ENCODE results near the gene ZGRF1. TPM values are rescaled to one million over a fixed set of nuclear protein-coding genes. Genes with fewer than 3 reads are reported as not detected.

The ZGRF1 gene
- total RNA-seq, 1 experiment from 2014 or later: 21.4 TPM

GRCh38 chr4:112502871-112503270 is 133.8 kb downstream of the ZGRF1 start:
- Histone ChIP-seq H3K36me3 (ENCODE audit: control insufficient read depth in 1 of 2, insufficient read depth in 2 of 2, low read length in 2 of 2) (no peaks in the 10 kb centered on the region), H2AFZ (ENCODE audit: low read depth, low read length, poor library complexity, severe bottlenecking) (no peak overlapping the region), H3K9ac (ENCODE audit: low read length) (no peak overlapping the region), H3K4me3 (replicated peaks in 1 of 2; ENCODE audit: low read depth in 1 of 2, low read length in 2 of 2) (no peak overlapping the region), H3K79me2 (ENCODE audit: insufficient read depth, low read length) (no peaks in the 10 kb centered on the region), H4K20me1 (ENCODE audit: insufficient read depth) (no peaks in the 10 kb centered on the region), H3K4me2 (ENCODE audit: low read length) (no peak overlapping the region), H3K27ac (ENCODE audit: low read depth, low read length) (no peak overlapping the region), H3K4me1 (ENCODE audit: control insufficient read depth in 1 of 2, insufficient read depth in 2 of 2, low read length in 2 of 2) (no peaks in the 10 kb centered on the region), H3K9me3 (ENCODE audit: control insufficient read depth in 1 of 2, insufficient read depth in 1 of 2, low read depth in 1 of 2, low read length in 2 of 2) (no peaks in the 10 kb centered on the region), H3K9me2 (ENCODE audit: insufficient read depth) (no peaks in the 10 kb centered on the region), H3K27me3 (ENCODE audit: insufficient read depth, low read length) (no peaks in the 10 kb centered on the region)
- POLR2A ChIA-PET: no interaction called here
- ATAC-seq (no peak), DNase-seq (ENCODE audit: low read depth, low spot score) (no peak)
- RAD21 ChIA-PET (ENCODE audit: low non-redundant PET in 1 of 2, low total read pairs in 2 of 2, uncharacterized antibody in 2 of 2, unreplicated experiment in 2 of 2): no interaction called here
- no peak for TF ChIP-seq ELF1 (IDR thresholded peaks at IDR 0.05; ENCODE audit: borderline replicate concordance, low read depth)
- no peak for TF ChIP-seq CBX3 (IDR thresholded peaks at IDR 0.05; ENCODE audit: low read depth)
- TF ChIP-seq SIN3A (IDR thresholded peaks at IDR 0.05; ENCODE audit: low read depth): no peak
- no peak for TF ChIP-seq EZH2 (IDR thresholded peaks at IDR 0.05)
- TF ChIP-seq EGR1 (IDR thresholded peaks at IDR 0.05; ENCODE audit: low read depth): no peak
- TF ChIP-seq POLR2A (IDR thresholded peaks at IDR 0.05; ENCODE audit: borderline replicate concordance, extremely low read depth, insufficient read depth, insufficient read length): no peak
- no peak for TF ChIP-seq CEBPB (IDR thresholded peaks at IDR 0.05; ENCODE audit: low read depth)
- TF ChIP-seq ZNF274 (IDR thresholded peaks at IDR 0.05; ENCODE audit: low read depth, low read length): no peak
- no peak for TF ChIP-seq ZFX (IDR thresholded peaks at IDR 0.05)
- no peak for TF ChIP-seq SP1 (IDR thresholded peaks at IDR 0.05; ENCODE audit: low read depth)
- TF ChIP-seq TCF7L2 (IDR thresholded peaks at IDR 0.05; ENCODE audit: borderline replicate concordance, extremely low read depth, insufficient read depth, insufficient read length): no peak
- no peak for TF ChIP-seq FOSL1 (IDR thresholded peaks at IDR 0.05; ENCODE audit: low read depth)
- TF ChIP-seq RAD21 (IDR thresholded peaks at IDR 0.05; ENCODE audit: low read depth): no peak
- no TSS peak for BruUV-seq (replicated peaks)
- intact Hi-C loops (cut with micrococcal nuclease): no loop called here
- CTCF ChIA-PET: no interaction called here

- H3K9me2 ChIP-seq (ENCODE audit: insufficient read depth): no peaks in the 10 kb centered on the region
- H4K20me1 ChIP-seq (ENCODE audit: insufficient read depth): no peaks in the 10 kb centered on the region
- H3K9me3 ChIP-seq (ENCODE audit: control insufficient read depth in 1 of 2, insufficient read depth in 1 of 2, low read depth in 1 of 2, low read length in 2 of 2): no peaks in the 10 kb centered on the region
- DNase-seq (ENCODE audit: low read depth, low spot score) (no peak), ATAC-seq (no peak)
- H3K27ac ChIP-seq (ENCODE audit: low read depth, low read length): no peak overlapping the region
- H3K9ac ChIP-seq (ENCODE audit: low read length): no peak overlapping the region
- no peak overlapping the region for H3K4me2 ChIP-seq (ENCODE audit: low read length)
- H3K79me2 ChIP-seq (ENCODE audit: insufficient read depth, low read length): no peaks in the 10 kb centered on the region
- no peak overlapping the region for H2AFZ ChIP-seq (ENCODE audit: low read depth, low read length, poor library complexity, severe bottlenecking)
- RAD21 ChIA-PET (ENCODE audit: low non-redundant PET in 1 of 2, low total read pairs in 2 of 2, uncharacterized antibody in 2 of 2, unreplicated experiment in 2 of 2): no interaction called here
- no peaks in the 10 kb centered on the region for H3K36me3 ChIP-seq (ENCODE audit: control insufficient read depth in 1 of 2, insufficient read depth in 2 of 2, low read length in 2 of 2)
- no peaks in the 10 kb centered on the region for H3K4me1 ChIP-seq (ENCODE audit: control insufficient read depth in 1 of 2, insufficient read depth in 2 of 2, low read length in 2 of 2)
- no peak overlapping the region for H3K4me3 ChIP-seq (replicated peaks in 1 of 2; ENCODE audit: low read depth in 1 of 2, low read length in 2 of 2)
- intact Hi-C loops (cut with micrococcal nuclease): no loop called here
- POLR2A ChIA-PET: no interaction called here
- H3K27me3 ChIP-seq (ENCODE audit: insufficient read depth, low read length): no peaks in the 10 kb centered on the region
- CTCF ChIA-PET: no interaction called here
- BruUV-seq (replicated peaks): no TSS peak
- no peak for TF ChIP-seq REST (IDR thresholded peaks at IDR 0.05; ENCODE audit: low read depth)
- TF ChIP-seq ATF3 (IDR thresholded peaks at IDR 0.05): no peak
- TF ChIP-seq YY1 (IDR thresholded peaks at IDR 0.05; ENCODE audit: extremely low read depth, insufficient replicate concordance, low read depth, low read length): no peak
- TF ChIP-seq FOSL1 (IDR thresholded peaks at IDR 0.05; ENCODE audit: low read depth): no peak
- no peak for TF ChIP-seq ZNF274 (IDR thresholded peaks at IDR 0.05; ENCODE audit: low read depth, low read length)
- TF ChIP-seq EZH2 (IDR thresholded peaks at IDR 0.05): no peak
- no peak for TF ChIP-seq TCF7L2 (IDR thresholded peaks at IDR 0.05; ENCODE audit: borderline replicate concordance, extremely low read depth, insufficient read depth, insufficient read length)
- no peak for TF ChIP-seq ZBTB33 (IDR thresholded peaks at IDR 0.05; ENCODE audit: extremely low read depth, insufficient replicate concordance, low read length)
- TF ChIP-seq ZFX (IDR thresholded peaks at IDR 0.05): no peak
- TF ChIP-seq CEBPB (IDR thresholded peaks at IDR 0.05; ENCODE audit: low read depth): no peak
These were observed 144.4 kb downstream of the ZGRF1 start for GRCh38 chr4:112492321-112492720.

Measured in HCT116 (cell line).